OCI-LY7 (cell line): ENCODE data around the gene STAT5A. TPM values are rescaled to one million over a fixed set of nuclear protein-coding genes. Genes with fewer than 3 reads are reported as not detected.

Experiments
- BruUV-seq: library from RNA; stranded (reverse); fragments of 400-500 nt; replicated peaks from 2 replicates; lab custom pipeline; 2021; lab: Mats Ljungman, UMichigan
- CTCF ChIA-PET: fragments of 300-600 bp; sonication (Branson Sonifier 250); formaldehyde crosslinking; loops from one replicate; lab custom pipeline; 2022; ENCODE audit warnings: antibody characterized with exemption; ENCODE audit not compliant: unreplicated experiment; lab: Charles Lee
- POLR2A ChIA-PET: fragments of 300-600 bp; sonication (Branson Sonifier 250); formaldehyde crosslinking; loops from one replicate; lab custom pipeline; 2022; ENCODE audit warnings: antibody characterized with exemption; lab: Charles Lee
- DNase-seq: peaks from one replicate; pipeline ENCODE4 v3.0.0-alpha.2; 2015; ENCODE audit warnings: low spot score
- H2AFZ ChIP-seq: fragments of 200-600 bp; sonication (generic), shearing (Covaris generic); 2 replicates; pipeline ENCODE4 v1.6.1; 2014; ENCODE audit warnings: mild to moderate bottlenecking, antibody characterized with exemption, low read length, moderate library complexity
- H3K27ac ChIP-seq: fragments of 200-600 bp; sonication (generic); 2 replicates; pipeline ENCODE4 v1.5.1; 2014; ENCODE audit warnings: mixed run types, low read depth, mild to moderate bottlenecking, moderate library complexity, low read length, inconsistent platforms; ENCODE audit not compliant: poor library complexity, severe bottlenecking
- H3K36me3 ChIP-seq: fragments of 200-600 bp; sonication (generic); 2 replicates; pipeline ENCODE4 v1.6.1; 2014; ENCODE audit warnings: mild to moderate bottlenecking, antibody characterized with exemption, low read length, moderate library complexity, mixed read lengths; ENCODE audit not compliant: insufficient read depth
- H3K4me1 ChIP-seq: fragments of 200-600 bp; sonication (generic); 2 replicates; pipeline ENCODE4 v1.5.1; 2014; ENCODE audit warnings: mild to moderate bottlenecking, low read length; ENCODE audit not compliant: insufficient read depth, poor library complexity, severe bottlenecking
- H3K4me2 ChIP-seq: fragments of 200-600 bp; sonication (generic); 2 replicates; pipeline ENCODE4 v1.6.1; 2014; ENCODE audit warnings: mild to moderate bottlenecking, low read length
- H3K4me3 ChIP-seq: fragments of 200-600 bp; sonication (generic); 2 replicates; pipeline ENCODE4 v1.5.1; 2014; ENCODE audit warnings: mild to moderate bottlenecking, low read depth, low read length; ENCODE audit not compliant: poor library complexity, severe bottlenecking
- H3K79me2 ChIP-seq: fragments of 200-600 bp; sonication (generic); 2 replicates; pipeline ENCODE4 v1.6.1; 2016; ENCODE audit warnings: low read depth, mild to moderate bottlenecking, low read length, moderate library complexity, mixed read lengths; ENCODE audit not compliant: insufficient read depth
- H3K9me2 ChIP-seq: fragments of 200-600 bp; sonication (generic); 2 replicates; pipeline ENCODE4 v1.6.1; 2016; ENCODE audit warnings: mild to moderate bottlenecking, low read length, mixed read lengths; ENCODE audit not compliant: insufficient read depth
- H3K9me3 ChIP-seq: fragments of 200-600 bp; sonication (generic); 2 replicates; pipeline ENCODE4 v1.6.1; 2014; ENCODE audit warnings: mild to moderate bottlenecking, mixed run types, low read length, mixed read lengths
- H4K20me1 ChIP-seq: fragments of 200-600 bp; sonication (generic); 2 replicates; pipeline ENCODE4 v1.6.1; 2014; ENCODE audit warnings: mild to moderate bottlenecking, antibody characterized with exemption, low read length, moderate library complexity, mixed read lengths; ENCODE audit not compliant: insufficient read depth
- EZH2phosphoT487 ChIP-seq: fragments of 200-600 bp; sonication (generic); IDR thresholded peaks from 2 replicates; pipeline ENCODE4 v1.6.1; 2018; ENCODE audit warnings: low read depth, borderline replicate concordance, mild to moderate bottlenecking, mixed run types, antibody characterized with exemption, low read length, moderate library complexity, mixed read lengths
- intact Hi-C: fragments of 100-400 bp; cut with micrococcal nuclease; formaldehyde crosslinking; loops from one replicate; pipeline ENCODE4 v1.10.0; 2022; ENCODE audit not compliant: unreplicated experiment
- total RNA-seq, 2 experiments: library from RNA; depleted of rRNA in 1 of 2; stranded (reverse); fragments of >200 nt in 1 of 2; shearing (Covaris generic) in 1 of 2; gene quantifications; 2 replicates each; pipeline ENCODE4 v1.2.3, GENCODE V29; 2014 to 2022
- TF ChIP-seq, protein P1 (sequence below): fragments of 200-600 bp; sonication (generic); conservative IDR thresholded peaks from 2 replicates; pipeline ENCODE4 v1.5.1; 2014; ENCODE audit warnings: mild to moderate bottlenecking, antibody characterized with exemption, low read length, moderate library complexity, mixed read lengths

STAT5A gene
- total RNA-seq, 2 experiments from 2014 or later = 1.9 to 7.9 TPM

- no TSS peak for BruUV-seq
- Histone ChIP-seq H3K9me3 (no peaks in the 10 kb centered on the region), H3K27ac (no peak overlapping the region), H3K79me2 (no peaks in the 10 kb centered on the region), H3K4me1 (no peaks in the 10 kb centered on the region), H3K4me3 (no peak overlapping the region), H2AFZ (no peak overlapping the region), H4K20me1 (no peaks in the 10 kb centered on the region), H3K36me3 (peaks cover 24% of the 10 kb centered on the region), H3K9me2 (no peaks in the 10 kb centered on the region), H3K4me2 (no peak overlapping the region)
- intact Hi-C loops = no loop called here
- CTCF ChIA-PET = no interaction called here
- DNase-seq = no peak
- TF ChIP-seq, protein P1, sequence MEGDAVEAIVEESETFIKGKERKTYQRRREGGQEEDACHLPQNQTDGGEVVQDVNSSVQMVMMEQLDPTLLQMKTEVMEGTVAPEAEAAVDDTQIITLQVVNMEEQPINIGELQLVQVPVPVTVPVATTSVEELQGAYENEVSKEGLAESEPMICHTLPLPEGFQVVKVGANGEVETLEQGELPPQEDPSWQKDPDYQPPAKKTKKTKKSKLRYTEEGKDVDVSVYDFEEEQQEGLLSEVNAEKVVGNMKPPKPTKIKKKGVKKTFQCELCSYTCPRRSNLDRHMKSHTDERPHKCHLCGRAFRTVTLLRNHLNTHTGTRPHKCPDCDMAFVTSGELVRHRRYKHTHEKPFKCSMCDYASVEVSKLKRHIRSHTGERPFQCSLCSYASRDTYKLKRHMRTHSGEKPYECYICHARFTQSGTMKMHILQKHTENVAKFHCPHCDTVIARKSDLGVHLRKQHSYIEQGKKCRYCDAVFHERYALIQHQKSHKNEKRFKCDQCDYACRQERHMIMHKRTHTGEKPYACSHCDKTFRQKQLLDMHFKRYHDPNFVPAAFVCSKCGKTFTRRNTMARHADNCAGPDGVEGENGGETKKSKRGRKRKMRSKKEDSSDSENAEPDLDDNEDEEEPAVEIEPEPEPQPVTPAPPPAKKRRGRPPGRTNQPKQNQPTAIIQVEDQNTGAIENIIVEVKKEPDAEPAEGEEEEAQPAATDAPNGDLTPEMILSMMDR = no peak
- no peak for TF ChIP-seq EZH2phosphoT487
- POLR2A ChIA-PET = interaction anchor here (0.7 kb wide), 1 partner anchor 136 kb away, joined by 3 read pairs; no protein-coding TSS in a partner anchor
Measured at GRCh38 chr17:42342242-42343008, 54.1 kb downstream of the STAT5A start.

- H3K9me2 ChIP-seq = no peaks in the 10 kb centered on the region
- no peak overlapping the region for H2AFZ ChIP-seq
- CTCF ChIA-PET = no interaction called here
- intact Hi-C loops = no loop called here
- H3K4me2 ChIP-seq = no peak overlapping the region
- no peaks in the 10 kb centered on the region for H3K4me1 ChIP-seq
- TF ChIP-seq, protein P1 = no peak
- TF ChIP-seq EZH2phosphoT487 = no peak
- H3K36me3 ChIP-seq = peaks cover 24% of the 10 kb centered on the region
- DNase-seq = no peak
- BruUV-seq = no TSS peak
- H3K9me3 ChIP-seq = no peaks in the 10 kb centered on the region
- H3K4me3 ChIP-seq = no peak overlapping the region
- no peaks in the 10 kb centered on the region for H4K20me1 ChIP-seq
- POLR2A ChIA-PET = no interaction called here
- no peak overlapping the region for H3K27ac ChIP-seq
- no peaks in the 10 kb centered on the region for H3K79me2 ChIP-seq
Measured at GRCh38 chr17:42345396-42346073, 57.2 kb downstream of the STAT5A start.

GRCh38 chr17:42346481-42346880 is 58.2 kb downstream of the STAT5A start:
- TF ChIP-seq, protein P1 = no peak
- H3K36me3 ChIP-seq = peaks cover 15% of the 10 kb centered on the region
- H3K9me3 ChIP-seq = no peaks in the 10 kb centered on the region
- no peaks in the 10 kb centered on the region for H3K4me1 ChIP-seq
- ChIA-PET CTCF (no interaction called here), POLR2A (no interaction called here)
- H3K4me3 ChIP-seq = no peak overlapping the region
- no peaks in the 10 kb centered on the region for H3K79me2 ChIP-seq
- BruUV-seq = no TSS peak
- no peak overlapping the region for H2AFZ ChIP-seq
- DNase-seq = no peak
- H4K20me1 ChIP-seq = no peaks in the 10 kb centered on the region
- no peak overlapping the region for H3K4me2 ChIP-seq
- no peak overlapping the region for H3K27ac ChIP-seq
- no peaks in the 10 kb centered on the region for H3K9me2 ChIP-seq
- intact Hi-C loops = no loop called here
